Amniotic stem cell (primary cell): ENCODE results near the gene GPS1.
A peak's percentile ranks its signal among the peaks of the same experiment; 100 is the strongest.

Experiments used
- DNase-seq: peaks from one replicate; lab custom pipeline; 2025; lab: John Stamatoyannopoulos, UW

The GPS1 gene

GRCh38 chr17:82051776-82052637, at the start of gene GPS1, which contains the start of gene RFNG:
TSS of gene GPS1 (plus strand) at chr17:82051898. CDS start at chr17:82051932, 34 bp downstream.
TSS of gene RFNG (minus strand) at chr17:82051811. CDS start at chr17:82051766, 45 bp downstream.
- DNase-seq = no peak

GRCh38 chr17:82003411-82004381, 48.0 kb upstream of the GPS1 start:
- DNase-seq = peak; percentile 89

- no peak for DNase-seq
These were observed 46.9 kb upstream of the GPS1 start for GRCh38 chr17:82004517-82005455.

- DNase-seq = no peak
These were observed 45.9 kb upstream of the GPS1 start for GRCh38 chr17:82005701-82006348.

- DNase-seq = no peak
These were observed 45.0 kb upstream of the GPS1 start for GRCh38 chr17:82006468-82007227.

GRCh38 chr17:82007228-82007494, 44.5 kb upstream of the GPS1 start:
- no peak for DNase-seq

- DNase-seq = no peak
These were observed 44.0 kb upstream of the GPS1 start for GRCh38 chr17:82007495-82008257.

- DNase-seq = no peak
These were observed 43.3 kb upstream of the GPS1 start for GRCh38 chr17:82008258-82008940.

GRCh38 chr17:82008941-82009405, 42.7 kb upstream of the GPS1 start:
- no peak for DNase-seq

- no peak for DNase-seq
These were observed 42.3 kb upstream of the GPS1 start for GRCh38 chr17:82009413-82009812.

- DNase-seq = no peak
These were observed 40.8 kb upstream of the GPS1 start for GRCh38 chr17:82010575-82011525.

GRCh38 chr17:82011617-82012187, 40.0 kb upstream of the GPS1 start:
- no peak for DNase-seq

GRCh38 chr17:82012261-82012639, 39.4 kb upstream of the GPS1 start:
- DNase-seq = no peak

GRCh38 chr17:82012640-82013295, 38.9 kb upstream of the GPS1 start:
- DNase-seq = no peak

- no peak for DNase-seq
These were observed 38.4 kb upstream of the GPS1 start for GRCh38 chr17:82013341-82013740.

- DNase-seq = no peak
These were observed 37.9 kb upstream of the GPS1 start for GRCh38 chr17:82013772-82014321.

GRCh38 chr17:82014432-82014831, 37.3 kb upstream of the GPS1 start:
- no peak for DNase-seq
